ENCODE measurements around the gene P4HA3. TPM values are rescaled to one million over a fixed set of nuclear protein-coding genes. Genes with fewer than 3 reads are reported as not detected.
A peak's percentile ranks its signal among the peaks of the same experiment; 100 is the strongest.

The P4HA3 gene
- total RNA-seq, 1 donor from 2014 or later: 6.4 TPM

GRCh38 chr11:74276581-74276980, 34.9 kb downstream of the P4HA3 start:
- H3K4me3 Mint-ChIP-seq (ENCODE audit: unreplicated experiment): no peak overlapping the region
- TF ChIP-seq, protein P1, sequence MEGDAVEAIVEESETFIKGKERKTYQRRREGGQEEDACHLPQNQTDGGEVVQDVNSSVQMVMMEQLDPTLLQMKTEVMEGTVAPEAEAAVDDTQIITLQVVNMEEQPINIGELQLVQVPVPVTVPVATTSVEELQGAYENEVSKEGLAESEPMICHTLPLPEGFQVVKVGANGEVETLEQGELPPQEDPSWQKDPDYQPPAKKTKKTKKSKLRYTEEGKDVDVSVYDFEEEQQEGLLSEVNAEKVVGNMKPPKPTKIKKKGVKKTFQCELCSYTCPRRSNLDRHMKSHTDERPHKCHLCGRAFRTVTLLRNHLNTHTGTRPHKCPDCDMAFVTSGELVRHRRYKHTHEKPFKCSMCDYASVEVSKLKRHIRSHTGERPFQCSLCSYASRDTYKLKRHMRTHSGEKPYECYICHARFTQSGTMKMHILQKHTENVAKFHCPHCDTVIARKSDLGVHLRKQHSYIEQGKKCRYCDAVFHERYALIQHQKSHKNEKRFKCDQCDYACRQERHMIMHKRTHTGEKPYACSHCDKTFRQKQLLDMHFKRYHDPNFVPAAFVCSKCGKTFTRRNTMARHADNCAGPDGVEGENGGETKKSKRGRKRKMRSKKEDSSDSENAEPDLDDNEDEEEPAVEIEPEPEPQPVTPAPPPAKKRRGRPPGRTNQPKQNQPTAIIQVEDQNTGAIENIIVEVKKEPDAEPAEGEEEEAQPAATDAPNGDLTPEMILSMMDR (IDR thresholded peaks at IDR 0.05): no peak
- no peaks in the 10 kb centered on the region for H3K9me3 Mint-ChIP-seq (ENCODE audit: unreplicated experiment)
- DNase-seq (ENCODE audit: extremely low spot score, unreplicated experiment): no peak
- no peak overlapping the region for H3K27ac Mint-ChIP-seq (ENCODE audit: unreplicated experiment)
- no peaks in the 10 kb centered on the region for H3K36me3 Mint-ChIP-seq (ENCODE audit: unreplicated experiment)
- H3K27me3 Mint-ChIP-seq (ENCODE audit: unreplicated experiment): no peaks in the 10 kb centered on the region
- peaks cover 20% of the 10 kb centered on the region for H3K4me1 Mint-ChIP-seq (ENCODE audit: unreplicated experiment)

DNA sequence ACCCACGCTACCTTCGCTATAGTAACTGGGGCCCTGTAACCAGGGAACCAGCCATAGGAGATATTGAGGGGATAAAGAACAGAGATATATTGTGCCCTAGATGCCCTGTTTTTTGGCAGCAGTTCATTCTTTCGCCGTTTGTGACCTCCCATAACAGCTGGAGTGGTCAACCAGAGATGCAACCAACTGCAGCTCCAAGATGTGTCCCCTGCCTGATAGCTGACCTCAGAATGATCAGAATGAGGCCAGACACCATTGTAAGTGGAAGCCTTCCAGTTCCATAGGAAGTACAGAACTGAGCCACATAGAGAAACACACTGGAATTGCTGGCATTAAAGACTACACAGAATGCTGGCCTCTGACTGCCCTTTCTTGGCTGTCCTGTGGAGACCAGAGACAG, 39.2 kb downstream of the P4HA3 start:
- no peak overlapping the region for H3K27ac Mint-ChIP-seq (ENCODE audit: unreplicated experiment)
- no peaks in the 10 kb centered on the region for H3K4me1 Mint-ChIP-seq (ENCODE audit: unreplicated experiment)
- DNase-seq (ENCODE audit: extremely low spot score, unreplicated experiment): no peak
- H3K9me3 Mint-ChIP-seq (ENCODE audit: unreplicated experiment): no peaks in the 10 kb centered on the region
- H3K4me3 Mint-ChIP-seq (ENCODE audit: unreplicated experiment): no peak overlapping the region
- H3K27me3 Mint-ChIP-seq (ENCODE audit: unreplicated experiment): no peaks in the 10 kb centered on the region
- TF ChIP-seq, protein P1 (IDR thresholded peaks at IDR 0.05): no peak
- H3K36me3 Mint-ChIP-seq (ENCODE audit: unreplicated experiment): no peaks in the 10 kb centered on the region

- TF ChIP-seq, protein P1 (IDR thresholded peaks at IDR 0.05): no peak
- Mint-ChIP-seq H3K27me3 (ENCODE audit: unreplicated experiment) (no peaks in the 10 kb centered on the region), H3K4me1 (ENCODE audit: unreplicated experiment) (peaks cover 4% of the 10 kb centered on the region), H3K4me3 (ENCODE audit: unreplicated experiment) (no peak overlapping the region), H3K9me3 (ENCODE audit: unreplicated experiment) (no peaks in the 10 kb centered on the region), H3K36me3 (ENCODE audit: unreplicated experiment) (no peaks in the 10 kb centered on the region), H3K27ac (ENCODE audit: unreplicated experiment) (no peak overlapping the region)
- no peak for DNase-seq (ENCODE audit: extremely low spot score, unreplicated experiment)
Measured at GRCh38 chr11:74269161-74269811, 42.2 kb downstream of the P4HA3 start.

DNA sequence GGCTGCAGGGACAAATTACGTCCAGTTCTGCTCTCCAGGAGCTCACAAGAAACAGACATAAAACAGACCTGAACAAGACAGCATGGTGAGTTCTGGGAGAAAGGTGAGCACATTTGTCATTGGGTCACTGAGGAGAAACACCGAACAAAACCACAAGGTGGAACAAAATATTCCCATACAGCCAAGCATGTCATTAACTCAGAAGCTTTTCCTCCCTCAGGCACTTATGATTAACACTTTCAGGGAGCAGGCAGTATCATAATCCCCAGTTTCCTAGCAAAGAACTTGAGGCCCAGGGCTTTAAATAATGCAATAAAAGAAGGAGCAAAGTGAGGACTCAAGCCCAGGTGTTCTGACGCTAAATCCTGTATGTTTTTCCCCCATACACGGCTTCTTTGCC, 43.0 kb downstream of the P4HA3 start:
- Mint-ChIP-seq H3K9me3 (ENCODE audit: unreplicated experiment) (no peaks in the 10 kb centered on the region), H3K4me3 (ENCODE audit: unreplicated experiment) (no peak overlapping the region), H3K27me3 (ENCODE audit: unreplicated experiment) (no peaks in the 10 kb centered on the region), H3K27ac (ENCODE audit: unreplicated experiment) (no peak overlapping the region), H3K36me3 (ENCODE audit: unreplicated experiment) (no peaks in the 10 kb centered on the region), H3K4me1 (ENCODE audit: unreplicated experiment) (peaks cover 4% of the 10 kb centered on the region)
- TF ChIP-seq, protein P1 (IDR thresholded peaks at IDR 0.05): no peak
- no peak for DNase-seq (ENCODE audit: extremely low spot score, unreplicated experiment)

GRCh38 chr11:74267014-74267413, 44.4 kb downstream of the P4HA3 start:
- TF ChIP-seq, protein P1 (IDR thresholded peaks at IDR 0.05): no peak
- Mint-ChIP-seq H3K4me1 (ENCODE audit: unreplicated experiment) (peaks cover 4% of the 10 kb centered on the region), H3K9me3 (ENCODE audit: unreplicated experiment) (no peaks in the 10 kb centered on the region), H3K27me3 (ENCODE audit: unreplicated experiment) (no peaks in the 10 kb centered on the region), H3K36me3 (ENCODE audit: unreplicated experiment) (no peaks in the 10 kb centered on the region), H3K4me3 (ENCODE audit: unreplicated experiment) (no peak overlapping the region), H3K27ac (ENCODE audit: unreplicated experiment) (no peak overlapping the region)
- DNase-seq (ENCODE audit: extremely low spot score, unreplicated experiment): peak; percentile 44
